ENCODE results near the gene C1orf53. TPM values are rescaled to one million over a fixed set of nuclear protein-coding genes. Genes with fewer than 3 reads are reported as not detected.

Gene C1orf53
- total RNA-seq, 1 experiment from 2014 or later, result 3.9 TPM

GRCh38 chr1:197904126-197904787 is 1.8 kb downstream of the C1orf53 start:
- in situ Hi-C loops (cut with HindIII; ENCODE audit: low pct_unique_long_range_greater_than_20kb, low sequenced_read_pairs), result no loop called here
- DNase-seq (ENCODE audit: low read depth), result no peak

DNA sequence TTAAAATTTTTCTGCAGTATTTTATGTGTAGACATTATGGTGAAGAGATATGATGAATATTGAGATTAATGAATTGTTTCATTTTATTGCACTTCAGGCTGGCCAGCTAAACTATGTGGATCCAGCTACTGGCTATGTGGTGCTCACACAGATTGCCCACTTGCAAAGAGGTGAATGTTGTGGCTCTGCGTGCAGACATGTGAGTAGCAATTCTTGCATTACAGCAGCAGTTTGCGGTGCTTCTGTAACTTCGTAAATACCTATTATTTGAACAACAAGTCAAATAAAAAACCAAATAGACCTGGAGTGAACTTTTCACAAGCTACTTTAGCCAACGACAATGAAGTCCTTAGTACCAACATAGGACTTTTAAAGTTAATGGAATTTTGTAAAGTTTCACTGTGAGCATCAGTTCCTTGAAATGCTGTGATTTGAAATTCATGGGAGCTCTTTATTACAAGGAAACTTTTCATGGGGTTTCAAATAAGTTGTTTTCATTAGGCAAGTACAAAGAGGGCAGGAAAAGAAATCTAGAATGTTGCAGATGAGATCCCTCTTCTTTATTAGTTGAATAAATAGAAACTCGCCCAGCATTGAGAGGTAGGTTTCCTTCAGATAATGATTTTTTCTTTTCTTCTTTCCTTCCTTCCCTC is 3.4 kb downstream of the C1orf53 start:
- DNase-seq (ENCODE audit: low read depth), result no peak
- in situ Hi-C loops (cut with HindIII; ENCODE audit: low pct_unique_long_range_greater_than_20kb, low sequenced_read_pairs), result no loop called here

GRCh38 chr1:197907846-197908616 is 5.6 kb downstream of the C1orf53 start:
- in situ Hi-C loops (cut with HindIII; ENCODE audit: low pct_unique_long_range_greater_than_20kb, low sequenced_read_pairs), result no loop called here
- DNase-seq (ENCODE audit: low read depth), result no peak

DNA sequence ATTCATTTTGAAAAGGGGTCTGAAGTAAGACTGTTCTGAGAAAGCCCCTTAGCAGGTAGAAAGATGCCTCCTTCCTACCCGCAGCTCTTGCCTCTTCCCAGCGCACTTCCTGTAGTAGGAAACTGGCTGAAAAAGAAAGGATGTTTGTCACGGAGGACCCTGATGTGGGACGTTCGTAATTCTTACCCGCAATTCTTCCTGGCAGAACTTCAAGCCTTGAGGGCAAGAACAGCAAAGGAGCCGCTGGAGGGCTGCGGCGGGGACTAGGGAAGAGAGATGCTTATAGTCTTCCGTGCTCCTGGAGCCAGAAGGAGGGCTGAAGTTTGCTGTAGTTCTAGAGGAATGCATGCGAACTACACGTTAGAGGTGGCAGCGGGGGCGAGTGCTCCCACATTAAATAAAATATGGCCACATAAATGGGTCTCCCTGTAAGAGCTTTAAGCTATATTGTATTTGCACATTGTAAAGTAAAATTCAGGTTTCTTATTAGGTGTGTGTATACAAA is 6.3 kb downstream of the C1orf53 start:
- no peak for DNase-seq (ENCODE audit: low read depth)
- in situ Hi-C loops (cut with HindIII; ENCODE audit: low pct_unique_long_range_greater_than_20kb, low sequenced_read_pairs), result no loop called here

DNA sequence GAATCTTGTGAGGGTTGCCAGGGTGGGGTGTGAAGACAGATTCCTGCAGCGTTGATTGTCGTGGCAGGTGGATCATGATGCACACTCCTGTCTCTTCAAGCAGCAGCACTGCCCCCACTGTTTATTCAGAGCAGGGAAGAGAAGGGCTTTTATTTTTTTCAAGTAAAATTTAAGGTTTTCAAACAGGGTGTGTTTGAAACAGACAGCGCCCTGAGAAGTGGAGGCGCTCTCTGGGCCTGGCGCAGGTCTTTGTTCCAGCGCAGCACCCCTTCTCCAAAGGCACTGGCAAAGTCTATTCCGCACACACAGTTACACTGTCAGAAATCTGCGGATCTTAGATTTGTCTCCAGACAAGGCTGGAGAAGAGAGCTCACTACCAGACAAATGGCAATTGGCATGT is 7.0 kb downstream of the C1orf53 start:
- DNase-seq (ENCODE audit: low read depth), result no peak
- in situ Hi-C loops (cut with HindIII; ENCODE audit: low pct_unique_long_range_greater_than_20kb, low sequenced_read_pairs), result no loop called here

DNA sequence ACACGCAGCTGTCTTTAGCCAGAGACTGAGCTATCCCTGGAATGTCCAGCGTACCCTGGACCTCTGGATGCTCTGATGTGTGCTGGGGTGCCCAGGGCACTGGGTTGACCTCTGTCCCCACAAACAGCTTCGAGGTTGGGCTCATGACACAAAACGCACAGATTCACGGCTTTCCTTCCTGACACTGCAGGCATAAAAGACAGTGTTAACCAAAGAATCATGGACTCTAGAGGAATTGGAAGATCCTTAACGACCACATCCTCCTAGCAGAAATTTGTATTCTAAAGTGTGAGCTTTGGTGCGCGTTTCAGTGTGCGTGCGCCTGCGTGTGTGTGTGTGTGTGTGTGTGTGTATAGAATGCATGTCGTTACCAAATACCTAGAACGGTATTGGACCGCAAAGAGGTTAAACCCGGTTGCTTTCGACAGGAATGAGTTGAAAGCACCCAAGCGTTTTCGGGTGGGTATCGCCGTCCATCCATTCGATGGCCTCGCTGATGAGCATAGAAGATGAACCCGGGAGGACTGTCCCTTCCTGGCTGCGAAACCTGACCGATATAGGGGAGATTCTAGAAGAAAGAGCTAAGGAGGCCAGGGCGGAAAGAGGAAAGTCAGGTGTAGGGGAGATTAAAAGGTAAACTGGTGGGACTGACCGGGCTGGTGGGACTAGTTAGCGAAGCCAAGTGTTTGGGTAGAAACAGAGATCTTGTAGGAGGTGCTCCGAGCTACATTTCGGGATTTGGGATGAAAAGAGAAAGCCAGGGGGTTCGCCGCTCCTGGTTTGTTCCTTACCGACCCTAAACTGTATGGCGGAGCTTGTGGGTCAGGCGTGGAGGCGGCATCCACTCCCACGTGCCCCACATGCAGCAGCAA is 7.9 kb downstream of the C1orf53 start:
- DNase-seq (ENCODE audit: low read depth), result no peak
- in situ Hi-C loops (cut with HindIII; ENCODE audit: low pct_unique_long_range_greater_than_20kb, low sequenced_read_pairs), result no loop called here

- DNase-seq (ENCODE audit: low read depth), result no peak
- in situ Hi-C loops (cut with HindIII; ENCODE audit: low pct_unique_long_range_greater_than_20kb, low sequenced_read_pairs), result no loop called here
Observed at GRCh38 chr1:197911111-197911856, 8.9 kb downstream of the C1orf53 start.

GRCh38 chr1:197911857-197912696 is 9.6 kb downstream of the C1orf53 start:
- in situ Hi-C loops (cut with HindIII; ENCODE audit: low pct_unique_long_range_greater_than_20kb, low sequenced_read_pairs), result no loop called here
- no peak for DNase-seq (ENCODE audit: low read depth)

- in situ Hi-C loops (cut with HindIII; ENCODE audit: low pct_unique_long_range_greater_than_20kb, low sequenced_read_pairs), result no loop called here
- no peak for DNase-seq (ENCODE audit: low read depth)
Observed at GRCh38 chr1:197912739-197913494, 10.5 kb downstream of the C1orf53 start.

- DNase-seq (ENCODE audit: low read depth), result no peak
- in situ Hi-C loops (cut with HindIII; ENCODE audit: low pct_unique_long_range_greater_than_20kb, low sequenced_read_pairs), result no loop called here
Observed at GRCh38 chr1:197913495-197914276, 11.3 kb downstream of the C1orf53 start.

DNA sequence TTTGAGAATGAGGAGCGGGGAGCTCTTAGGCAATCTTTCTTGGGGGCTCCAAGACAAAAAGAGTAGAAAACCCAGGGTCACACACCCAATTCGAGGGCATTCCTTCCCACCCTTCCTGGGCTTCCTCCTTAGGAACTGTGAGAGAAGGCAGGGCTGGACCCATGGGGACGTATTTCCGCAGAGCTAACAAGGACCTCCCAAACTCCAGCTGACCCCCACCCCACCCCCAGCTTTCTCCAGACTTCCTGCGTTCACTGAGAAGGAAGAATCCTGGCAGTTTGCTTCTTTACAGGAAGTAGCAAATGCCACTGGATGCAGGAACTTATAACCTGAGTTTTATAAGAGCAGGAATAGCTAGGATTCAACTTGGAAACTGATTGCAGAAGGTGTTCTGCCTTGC is 12.1 kb downstream of the C1orf53 start:
- DNase-seq (ENCODE audit: low read depth), result no peak
- in situ Hi-C loops (cut with HindIII; ENCODE audit: low pct_unique_long_range_greater_than_20kb, low sequenced_read_pairs), result no loop called here

DNA sequence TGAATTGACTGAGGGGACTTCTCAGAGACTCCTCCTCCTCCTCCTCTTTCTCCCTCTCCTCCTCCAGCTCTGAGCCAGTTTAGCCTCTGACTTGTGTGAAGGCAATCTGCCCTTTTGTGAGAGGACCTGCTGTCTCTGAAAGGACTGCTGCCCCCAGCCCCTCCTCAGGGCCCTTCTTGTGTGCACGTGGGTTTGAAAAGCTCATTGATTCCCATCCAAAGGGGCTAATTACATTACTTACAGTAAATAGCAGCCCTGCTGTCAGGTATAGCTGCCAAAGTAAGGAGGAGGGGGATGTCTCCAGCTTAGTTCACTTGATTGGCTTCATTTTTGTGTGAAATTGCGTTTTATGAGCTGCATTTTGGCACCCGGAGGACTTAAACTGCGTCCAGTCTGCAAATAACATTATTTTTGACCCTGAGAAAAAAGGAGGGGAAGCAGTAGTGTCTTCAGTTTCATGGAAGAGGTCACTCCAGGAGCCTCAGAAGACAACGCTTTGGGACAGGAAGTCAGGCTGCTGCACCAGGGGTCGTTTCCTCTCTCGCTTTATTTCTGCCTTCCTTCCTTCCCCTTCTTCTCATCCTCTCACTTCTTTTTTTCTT is 12.9 kb downstream of the C1orf53 start:
- in situ Hi-C loops (cut with HindIII; ENCODE audit: low pct_unique_long_range_greater_than_20kb, low sequenced_read_pairs), result no loop called here
- no peak for DNase-seq (ENCODE audit: low read depth)

DNA sequence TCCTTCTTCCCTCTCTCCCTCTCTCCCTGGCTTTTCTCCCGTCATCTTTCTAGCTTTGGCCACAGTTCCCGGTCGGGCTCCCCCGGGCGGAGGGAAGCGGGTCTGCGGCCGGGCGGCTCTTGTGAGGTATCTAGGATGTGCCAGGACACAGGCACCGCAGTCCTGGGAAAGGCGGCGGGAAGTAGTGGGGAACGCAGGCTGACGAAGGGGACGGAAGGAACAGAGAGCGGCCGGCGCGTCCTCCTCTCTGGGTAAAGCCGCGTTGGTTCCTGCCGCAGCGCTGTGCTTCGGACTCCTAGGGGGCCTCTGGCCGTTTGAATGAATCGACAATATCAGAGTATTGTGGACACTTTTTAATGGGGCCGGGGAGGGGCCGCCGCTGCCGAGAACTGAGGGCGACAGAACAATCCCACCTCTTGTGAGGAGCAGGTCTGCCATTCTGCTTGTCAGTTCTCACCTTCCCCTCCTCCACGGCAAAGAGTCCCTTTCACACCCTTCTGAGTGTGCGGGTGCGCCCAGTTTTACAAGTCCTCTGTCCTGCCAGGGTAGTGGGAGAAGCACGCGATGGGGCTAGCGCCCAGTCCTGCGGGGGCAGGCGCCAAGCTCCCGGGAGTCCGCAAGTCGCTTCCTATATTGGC is 13.6 kb downstream of the C1orf53 start:
- peak; percentile 69 for DNase-seq (ENCODE audit: low read depth)
- in situ Hi-C loops (cut with HindIII; ENCODE audit: low pct_unique_long_range_greater_than_20kb, low sequenced_read_pairs), result no loop called here

DNA sequence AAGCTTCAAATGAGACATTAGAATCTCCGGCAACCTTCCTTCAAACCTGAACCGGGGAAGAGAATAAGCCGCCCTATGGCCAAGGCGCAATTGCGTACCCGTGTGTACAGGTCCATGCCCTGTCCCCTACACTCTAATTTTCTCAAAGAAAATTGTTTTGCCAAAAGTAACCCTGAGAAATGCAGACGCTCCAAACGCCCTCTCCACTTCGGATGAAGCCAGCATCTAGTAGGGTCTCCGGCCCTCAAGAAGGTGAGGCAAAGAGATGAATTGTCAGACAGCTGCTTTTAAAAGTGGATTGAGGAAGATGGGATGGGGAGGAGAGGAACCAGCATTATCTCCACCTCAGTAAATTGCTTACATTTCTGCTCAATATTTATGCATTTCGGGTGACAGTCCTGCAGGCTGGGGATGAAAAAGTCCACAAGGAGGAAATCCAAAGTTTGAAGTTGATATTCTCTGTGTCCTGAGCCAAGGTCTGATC is 14.1 kb downstream of the C1orf53 start:
- no peak for DNase-seq (ENCODE audit: low read depth)
- in situ Hi-C loops (cut with HindIII; ENCODE audit: low pct_unique_long_range_greater_than_20kb, low sequenced_read_pairs), result no loop called here

Data from Caki2 (cell line).